NCI-H1417 (cell line): ENCODE results near the gene HACD2.

Experiments
- DNase-seq, 3 experiments: peaks; one replicate each; lab custom pipeline; 2025; lab: John Stamatoyannopoulos, UW

HACD2 gene

GRCh38 chr3:123447416-123447748 is 137.5 kb downstream of the HACD2 start:
- no peak for DNase-seq

- no peak for DNase-seq
These were observed 138.2 kb downstream of the HACD2 start for GRCh38 chr3:123446610-123447109.

GRCh38 chr3:123446210-123446609 is 138.6 kb downstream of the HACD2 start:
- no peak for DNase-seq

GRCh38 chr3:123445702-123446101 is 139.2 kb downstream of the HACD2 start:
- DNase-seq: no peak

- no peak for DNase-seq
These were observed 140.1 kb downstream of the HACD2 start for GRCh38 chr3:123444744-123445143.

- DNase-seq: peak in 2 of 3 experiments; percentile 67 to 91
These were observed 140.8 kb downstream of the HACD2 start for GRCh38 chr3:123444023-123444422.

GRCh38 chr3:123442908-123443307 is 141.9 kb downstream of the HACD2 start:
- no peak for DNase-seq

- no peak for DNase-seq
These were observed 142.7 kb downstream of the HACD2 start for GRCh38 chr3:123442125-123442524.
